HPDE6-E6E7 (cell line): ENCODE results near the gene KIAA0753.
"Not testable (repeated sequence)": the region's sequence is repeated elsewhere in the genome, so short reads cannot be mapped to it uniquely, and the experiment has no call there.

ENCODE experiments used
- DNase-seq: peaks from one replicate; pipeline ENCODE4 v3.0.0; 2011; ENCODE audit warnings: missing footprints; ENCODE audit errors: extremely low spot score

Gene KIAA0753

GRCh38 chr17:6668727-6669425 lies 28.4 kb upstream of the KIAA0753 start:
- DNase-seq, result no peak

- DNase-seq, result no peak
Observed at GRCh38 chr17:6668219-6668618, 27.7 kb upstream of the KIAA0753 start.

- no peak for DNase-seq
Observed at GRCh38 chr17:6667516-6667915, 27.0 kb upstream of the KIAA0753 start.

- DNase-seq, result no peak
Observed at GRCh38 chr17:6666557-6666956, 26.0 kb upstream of the KIAA0753 start.

- DNase-seq, result peak; percentile 64
Observed at GRCh38 chr17:6666077-6666521, 25.6 kb upstream of the KIAA0753 start.

GRCh38 chr17:6663200-6663599 lies 22.7 kb upstream of the KIAA0753 start:
- not testable (repeated sequence) for DNase-seq

GRCh38 chr17:6661464-6661848 lies 20.9 kb upstream of the KIAA0753 start:
- no peak for DNase-seq

GRCh38 chr17:6660805-6661463 lies 20.4 kb upstream of the KIAA0753 start:
- no peak for DNase-seq

- no peak for DNase-seq
Observed at GRCh38 chr17:6660101-6660500, 19.6 kb upstream of the KIAA0753 start.

- not testable (repeated sequence) for DNase-seq
Observed at GRCh38 chr17:6658411-6658810, 17.9 kb upstream of the KIAA0753 start.

- no peak for DNase-seq
Observed at GRCh38 chr17:6657633-6658287, 17.2 kb upstream of the KIAA0753 start.

- DNase-seq, result not testable (repeated sequence)
Observed at GRCh38 chr17:6656797-6657632, 16.5 kb upstream of the KIAA0753 start.

- not testable (repeated sequence) for DNase-seq
Observed at GRCh38 chr17:6655732-6656361, 15.3 kb upstream of the KIAA0753 start.

GRCh38 chr17:6654841-6655731 lies 14.6 kb upstream of the KIAA0753 start:
- DNase-seq, result peak; percentile 70

GRCh38 chr17:6651919-6652452 lies 11.5 kb upstream of the KIAA0753 start:
- DNase-seq, result no peak

- peak; percentile 79 for DNase-seq
Observed at GRCh38 chr17:6651354-6651918, 10.9 kb upstream of the KIAA0753 start, which contains the start of the genes C17orf100 and MED31. Gene C17orf100, plus strand, starts transcription at chr17:6651762. Its CDS starts 152 bp downstream, at chr17:6651914. Gene MED31, minus strand, starts transcription at chr17:6651605. Its CDS starts 77 bp downstream, at chr17:6651528.

- DNase-seq, result no peak
Observed at GRCh38 chr17:6648181-6648580, 7.7 kb upstream of the KIAA0753 start.

GRCh38 chr17:6643451-6644125 lies 3.1 kb upstream of the KIAA0753 start:
- no peak for DNase-seq

- no peak for DNase-seq
Observed at GRCh38 chr17:6642592-6642991, 2.1 kb upstream of the KIAA0753 start.
